Measurements from ENCODE around the gene FNDC1. TPM values are rescaled to one million over a fixed set of nuclear protein-coding genes. Genes with fewer than 3 reads are reported as not detected.

FNDC1 gene
- total RNA-seq, 2 donors from 2014 or later, result 0.09 to 0.51 TPM

GRCh38 chr6:159142531-159142930 lies 26.7 kb upstream of the FNDC1 start:
- intact Hi-C loops (cut with DNase I), result no loop called here
- DNase-seq (ENCODE audit: low spot score), result no peak
- TF ChIP-seq CTCF (IDR thresholded peaks at IDR 0.05) (no peak), POLR2A (IDR thresholded peaks at IDR 0.05) (no peak)

DNA sequence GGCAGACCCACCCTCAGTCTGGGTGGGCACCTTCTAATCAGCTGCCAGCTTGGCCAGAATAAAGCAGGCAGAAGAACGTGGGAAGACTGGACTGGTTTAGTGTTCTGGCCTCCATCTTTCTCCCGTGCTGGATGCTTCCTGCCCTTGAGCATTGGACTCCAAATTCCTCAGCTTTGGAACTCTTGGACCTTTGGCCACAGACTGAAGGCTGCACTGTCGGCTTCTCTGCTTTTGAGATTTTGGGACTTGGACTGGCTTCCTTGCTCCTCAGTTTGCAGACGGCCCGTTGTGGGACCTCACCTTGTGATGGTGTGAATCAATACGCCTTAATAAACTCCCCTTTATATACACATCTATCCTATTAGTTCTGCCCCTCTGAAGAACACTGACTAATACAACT lies 20.6 kb upstream of the FNDC1 start:
- TF ChIP-seq POLR2AphosphoS5 (IDR thresholded peaks at IDR 0.05) (no peak), POLR2A (IDR thresholded peaks at IDR 0.05) (no peak), CTCF (IDR thresholded peaks at IDR 0.05) (no peak)
- Histone ChIP-seq H3K27ac (no peak overlapping the region), H3K4me3 (no peak overlapping the region), H3K27me3 (replicated peaks; ENCODE audit: insufficient read depth) (no peaks in the 10 kb centered on the region), H3K9me3 (no peaks in the 10 kb centered on the region), H3K36me3 (no peaks in the 10 kb centered on the region), H3K4me1 (replicated peaks) (no peaks in the 10 kb centered on the region)
- intact Hi-C loops (cut with DNase I), result no loop called here
- no peak for DNase-seq (ENCODE audit: low spot score)
- WGBS, result 83% methylated on average over 6 of the region's 6 CpGs

More at GRCh38 chr6:159142531-159142930, 26.7 kb upstream of the FNDC1 start:
- H3K36me3 ChIP-seq, result no peaks in the 10 kb centered on the region
- H3K27ac ChIP-seq, result no peak overlapping the region
- H3K4me3 ChIP-seq, result no peak overlapping the region
- H3K27me3 ChIP-seq (replicated peaks; ENCODE audit: insufficient read depth), result no peaks in the 10 kb centered on the region
- H3K9me3 ChIP-seq, result no peaks in the 10 kb centered on the region
- WGBS, result 32% methylated on average over 2 of the region's 2 CpGs
- no peaks in the 10 kb centered on the region for H3K4me1 ChIP-seq (replicated peaks)

GRCh38 chr6:159149641-159150040 lies 19.6 kb upstream of the FNDC1 start:
- DNase-seq (ENCODE audit: low spot score), result no peak
- Histone ChIP-seq H3K4me3 (no peak overlapping the region), H3K27ac (no peak overlapping the region), H3K27me3 (replicated peaks; ENCODE audit: insufficient read depth) (no peaks in the 10 kb centered on the region), H3K36me3 (no peaks in the 10 kb centered on the region), H3K4me1 (replicated peaks) (no peaks in the 10 kb centered on the region), H3K9me3 (no peaks in the 10 kb centered on the region)
- no peak for TF ChIP-seq POLR2A (IDR thresholded peaks at IDR 0.05)
- TF ChIP-seq POLR2AphosphoS5 (IDR thresholded peaks at IDR 0.05), result no peak
- TF ChIP-seq CTCF (IDR thresholded peaks at IDR 0.05), result no peak
- intact Hi-C loops (cut with DNase I), result no loop called here
- 87% methylated on average over 8 of the region's 8 CpGs for WGBS

DNA sequence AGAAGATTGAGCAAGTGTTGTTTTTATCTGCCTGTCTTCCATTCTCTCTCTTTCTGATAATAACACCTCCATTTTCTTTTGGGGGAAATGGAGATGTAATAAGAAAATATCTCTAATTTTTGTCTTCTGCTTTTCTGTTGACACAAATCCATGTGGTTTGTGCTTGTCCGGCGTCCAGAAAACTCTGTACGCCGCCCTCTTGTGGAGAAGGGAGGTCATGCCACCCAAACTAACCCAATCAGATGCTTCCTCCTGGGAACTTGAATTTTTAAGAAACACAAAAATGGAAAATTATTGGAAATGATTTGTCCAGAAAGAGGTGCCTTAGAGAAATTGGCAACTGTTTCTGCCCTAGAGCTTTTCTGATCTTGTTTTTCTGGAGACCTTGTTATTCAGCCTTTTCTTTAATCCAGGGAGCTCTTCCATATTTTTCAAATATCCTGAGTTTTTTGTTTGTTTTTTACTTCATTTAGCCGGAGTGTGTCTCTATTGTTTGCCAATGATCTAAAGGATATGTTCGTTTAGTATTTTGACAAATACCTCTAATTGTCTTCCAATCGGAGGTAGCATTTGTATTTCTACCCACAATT lies 17.8 kb upstream of the FNDC1 start:
- intact Hi-C loops (cut with DNase I), result no loop called here
- WGBS, result 17% methylated on average over 7 of the region's 7 CpGs
- DNase-seq (ENCODE audit: low spot score), result no peak
- Histone ChIP-seq H3K36me3 (no peaks in the 10 kb centered on the region), H3K9me3 (no peaks in the 10 kb centered on the region), H3K4me1 (replicated peaks) (no peaks in the 10 kb centered on the region), H3K27ac (no peak overlapping the region), H3K27me3 (replicated peaks; ENCODE audit: insufficient read depth) (no peaks in the 10 kb centered on the region), H3K4me3 (no peak overlapping the region)
- peak; percentile 26 to 63 (median 52) for TF ChIP-seq CTCF (IDR thresholded peaks at IDR 0.05)
- no peak for TF ChIP-seq POLR2A (IDR thresholded peaks at IDR 0.05)

DNA sequence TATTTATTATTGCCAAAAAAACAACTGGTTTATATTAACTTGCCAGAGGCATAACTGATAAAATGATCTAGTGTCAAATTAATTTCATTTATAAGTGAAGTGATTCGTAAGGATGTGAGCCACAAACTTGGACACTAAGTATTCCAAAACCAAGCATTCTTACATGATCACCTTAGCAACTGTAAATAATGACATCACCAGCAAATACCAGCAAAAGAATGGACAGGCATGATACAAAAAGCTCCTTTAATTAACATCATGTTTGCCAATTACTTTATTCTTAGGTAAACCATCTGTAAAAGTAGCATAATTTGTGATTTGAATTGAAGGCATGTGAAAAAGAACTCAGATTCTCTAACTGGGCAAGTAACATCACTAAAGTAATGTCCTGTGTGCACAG lies 17.2 kb upstream of the FNDC1 start:
- Histone ChIP-seq H3K27ac (no peak overlapping the region), H3K27me3 (replicated peaks; ENCODE audit: insufficient read depth) (no peaks in the 10 kb centered on the region), H3K36me3 (no peaks in the 10 kb centered on the region), H3K4me3 (no peak overlapping the region), H3K4me1 (replicated peaks) (no peaks in the 10 kb centered on the region), H3K9me3 (no peaks in the 10 kb centered on the region)
- WGBS, result 25% methylated on average over 1 of the region's 1 CpG
- TF ChIP-seq CTCF (IDR thresholded peaks at IDR 0.05) (no peak), POLR2AphosphoS5 (IDR thresholded peaks at IDR 0.05) (no peak), POLR2A (IDR thresholded peaks at IDR 0.05) (no peak)
- intact Hi-C loops (cut with DNase I), result no loop called here
- DNase-seq (ENCODE audit: low spot score), result no peak
